ENCODE results near the gene ENKD1. TPM values are rescaled to one million over a fixed set of nuclear protein-coding genes. Genes with fewer than 3 reads are reported as not detected.
"Not testable (repeated sequence)": the region's sequence is repeated elsewhere in the genome, so short reads cannot be mapped to it uniquely, and the experiment has no call there.

Gene ENKD1
- total RNA-seq, 3 donors from 2014 or later, result 13.9 to 16.7 (median 14.1) TPM

- Mint-ChIP-seq H3K36me3 (ENCODE audit: insufficient read depth) (peaks cover 9% of the 10 kb centered on the region), H3K4me3 (no peak overlapping the region), H3K9me3 (no peaks in the 10 kb centered on the region), H3K27me3 (ENCODE audit: low read depth) (no peaks in the 10 kb centered on the region), H3K4me1 (ENCODE audit: low read depth) (peaks cover 3% of the 10 kb centered on the region)
- ATAC-seq (no peak), DNase-seq (no peak)
Observed at GRCh38 chr16:67697422-67698185, 31.1 kb upstream of the ENKD1 start.

- Mint-ChIP-seq H3K4me1 (ENCODE audit: low read depth) (peaks cover 9% of the 10 kb centered on the region), H3K9me3 (no peaks in the 10 kb centered on the region), H3K36me3 (ENCODE audit: insufficient read depth) (peaks cover 9% of the 10 kb centered on the region), H3K27me3 (ENCODE audit: low read depth) (no peaks in the 10 kb centered on the region), H3K4me3 (no peak overlapping the region)
- ATAC-seq (no peak), DNase-seq (no peak)
Observed at GRCh38 chr16:67694611-67695010, 28.1 kb upstream of the ENKD1 start.

- not testable (repeated sequence) for H3K4me3 Mint-ChIP-seq; ATAC-seq; DNase-seq; H3K36me3 Mint-ChIP-seq (ENCODE audit: insufficient read depth); H3K27me3 Mint-ChIP-seq (ENCODE audit: low read depth); H3K4me1 Mint-ChIP-seq (ENCODE audit: low read depth); H3K9me3 Mint-ChIP-seq
Observed at GRCh38 chr16:67693517-67694285, 27.2 kb upstream of the ENKD1 start.

GRCh38 chr16:67685388-67686112 is 19.0 kb upstream of the ENKD1 start:
- Mint-ChIP-seq H3K4me1 (ENCODE audit: low read depth) (peaks cover 19% of the 10 kb centered on the region), H3K4me3 (no peak overlapping the region), H3K9me3 (no peaks in the 10 kb centered on the region), H3K36me3 (ENCODE audit: insufficient read depth) (peaks cover 11% of the 10 kb centered on the region), H3K27me3 (ENCODE audit: low read depth) (no peaks in the 10 kb centered on the region)
- DNase-seq (no peak), ATAC-seq (no peak)

- peaks cover 19% of the 10 kb centered on the region for H3K4me1 Mint-ChIP-seq (ENCODE audit: low read depth)
- ATAC-seq (no peak), DNase-seq (no peak)
- no peaks in the 10 kb centered on the region for H3K27me3 Mint-ChIP-seq (ENCODE audit: low read depth)
- peaks cover 11% of the 10 kb centered on the region for H3K36me3 Mint-ChIP-seq (ENCODE audit: insufficient read depth)
- no peaks in the 10 kb centered on the region for H3K9me3 Mint-ChIP-seq
- no peak overlapping the region for H3K4me3 Mint-ChIP-seq
Observed at GRCh38 chr16:67683767-67684166, 17.2 kb upstream of the ENKD1 start.

GRCh38 chr16:67679935-67680897 is 13.7 kb upstream of the ENKD1 start:
- DNase-seq (no peak), ATAC-seq (no peak)
- no peaks in the 10 kb centered on the region for H3K9me3 Mint-ChIP-seq
- H3K4me3 Mint-ChIP-seq, result no peak overlapping the region
- H3K27me3 Mint-ChIP-seq (ENCODE audit: low read depth), result no peaks in the 10 kb centered on the region
- H3K4me1 Mint-ChIP-seq (ENCODE audit: low read depth), result peaks cover 7% of the 10 kb centered on the region
- peaks cover 8% of the 10 kb centered on the region for H3K36me3 Mint-ChIP-seq (ENCODE audit: insufficient read depth)

- ATAC-seq, result no peak
- H3K4me3 Mint-ChIP-seq, result no peak overlapping the region
- DNase-seq, result no peak
- H3K4me1 Mint-ChIP-seq (ENCODE audit: low read depth), result no peaks in the 10 kb centered on the region
- H3K36me3 Mint-ChIP-seq (ENCODE audit: insufficient read depth), result peaks cover 8% of the 10 kb centered on the region
- H3K27me3 Mint-ChIP-seq (ENCODE audit: low read depth), result no peaks in the 10 kb centered on the region
- no peaks in the 10 kb centered on the region for H3K9me3 Mint-ChIP-seq
Observed at GRCh38 chr16:67678354-67679023, 11.9 kb upstream of the ENKD1 start.

- DNase-seq (no peak), ATAC-seq (no peak)
- Mint-ChIP-seq H3K27me3 (ENCODE audit: low read depth) (no peaks in the 10 kb centered on the region), H3K4me1 (ENCODE audit: low read depth) (no peaks in the 10 kb centered on the region), H3K36me3 (ENCODE audit: insufficient read depth) (peaks cover 7% of the 10 kb centered on the region), H3K9me3 (no peaks in the 10 kb centered on the region), H3K4me3 (no peak overlapping the region)
Observed at GRCh38 chr16:67677712-67678111, 11.2 kb upstream of the ENKD1 start.

- no peak for DNase-seq
- no peak for ATAC-seq
- Mint-ChIP-seq H3K4me1 (ENCODE audit: low read depth) (peaks cover 3% of the 10 kb centered on the region), H3K27me3 (ENCODE audit: low read depth) (no peaks in the 10 kb centered on the region), H3K9me3 (no peaks in the 10 kb centered on the region), H3K4me3 (no peak overlapping the region), H3K36me3 (ENCODE audit: insufficient read depth) (peaks cover 2% of the 10 kb centered on the region)
Observed at GRCh38 chr16:67676939-67677338, 10.4 kb upstream of the ENKD1 start.

- Mint-ChIP-seq H3K4me3 (no peak overlapping the region), H3K36me3 (ENCODE audit: insufficient read depth) (peaks cover 2% of the 10 kb centered on the region), H3K9me3 (no peaks in the 10 kb centered on the region), H3K27me3 (ENCODE audit: low read depth) (no peaks in the 10 kb centered on the region), H3K4me1 (ENCODE audit: low read depth) (peaks cover 3% of the 10 kb centered on the region)
- DNase-seq, result no peak
- ATAC-seq, result no peak
Observed at GRCh38 chr16:67676516-67676915, 10.0 kb upstream of the ENKD1 start.

GRCh38 chr16:67675999-67676398 is 9.4 kb upstream of the ENKD1 start:
- Mint-ChIP-seq H3K9me3 (no peaks in the 10 kb centered on the region), H3K36me3 (ENCODE audit: insufficient read depth) (peaks cover 2% of the 10 kb centered on the region), H3K27me3 (ENCODE audit: low read depth) (no peaks in the 10 kb centered on the region), H3K4me3 (no peak overlapping the region), H3K4me1 (ENCODE audit: low read depth) (peaks cover 3% of the 10 kb centered on the region)
- no peak for ATAC-seq
- DNase-seq, result no peak

- DNase-seq, result no peak
- Mint-ChIP-seq H3K36me3 (ENCODE audit: insufficient read depth) (peaks cover 2% of the 10 kb centered on the region), H3K27me3 (ENCODE audit: low read depth) (no peaks in the 10 kb centered on the region), H3K4me1 (ENCODE audit: low read depth) (peaks cover 3% of the 10 kb centered on the region), H3K9me3 (no peaks in the 10 kb centered on the region), H3K4me3 (no peak overlapping the region)
- ATAC-seq, result no peak
Observed at GRCh38 chr16:67675579-67675935, 9.0 kb upstream of the ENKD1 start.

GRCh38 chr16:67674851-67675578 is 8.5 kb upstream of the ENKD1 start:
- Mint-ChIP-seq H3K36me3 (ENCODE audit: insufficient read depth) (peaks cover 2% of the 10 kb centered on the region), H3K4me1 (ENCODE audit: low read depth) (peaks cover 3% of the 10 kb centered on the region), H3K9me3 (no peaks in the 10 kb centered on the region), H3K27me3 (ENCODE audit: low read depth) (no peaks in the 10 kb centered on the region), H3K4me3 (no peak overlapping the region)
- ATAC-seq (no peak), DNase-seq (no peak)
